ENCODE measurements around the gene TRAF3IP3.

DNA sequence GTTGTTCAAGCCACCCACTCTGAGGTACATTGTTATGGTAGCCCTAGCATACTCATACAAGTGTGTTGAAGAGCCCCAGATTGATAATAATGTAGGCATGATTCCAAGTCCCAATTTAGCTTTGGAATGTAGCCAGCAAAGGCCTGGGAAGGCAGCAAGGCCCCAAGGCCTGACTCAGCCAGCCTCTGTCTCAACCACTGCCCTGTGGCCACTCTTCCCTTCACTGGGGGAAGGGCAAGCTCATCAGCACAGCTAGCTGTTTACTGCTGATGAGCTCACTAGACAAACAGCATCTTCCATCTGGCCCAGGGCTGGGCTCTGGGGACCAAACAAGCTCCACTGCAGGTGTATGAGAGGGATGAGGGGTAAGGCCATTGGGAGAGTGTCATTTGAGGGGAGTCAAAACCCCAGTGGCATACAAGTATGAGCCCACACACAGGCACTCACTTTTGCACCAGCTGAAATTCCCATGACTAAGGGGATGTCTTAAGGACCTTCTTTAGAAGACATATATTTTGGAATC, 52.3 kb downstream of the TRAF3IP3 start:
- TF ChIP-seq POLR2A (IDR thresholded peaks at IDR 0.05), result no peak
- no peak for TF ChIP-seq CTCF (IDR thresholded peaks at IDR 0.05)
